CD4-positive, alpha-beta T cell treated with Interleukin-15 for 1 hour (primary cell): ENCODE measurements around the gene H3-3A.

Experiments used
- DNase-seq: peaks from one replicate; pipeline ENCODE4 v3.0.0-alpha.2; 2020

The H3-3A gene

DNA sequence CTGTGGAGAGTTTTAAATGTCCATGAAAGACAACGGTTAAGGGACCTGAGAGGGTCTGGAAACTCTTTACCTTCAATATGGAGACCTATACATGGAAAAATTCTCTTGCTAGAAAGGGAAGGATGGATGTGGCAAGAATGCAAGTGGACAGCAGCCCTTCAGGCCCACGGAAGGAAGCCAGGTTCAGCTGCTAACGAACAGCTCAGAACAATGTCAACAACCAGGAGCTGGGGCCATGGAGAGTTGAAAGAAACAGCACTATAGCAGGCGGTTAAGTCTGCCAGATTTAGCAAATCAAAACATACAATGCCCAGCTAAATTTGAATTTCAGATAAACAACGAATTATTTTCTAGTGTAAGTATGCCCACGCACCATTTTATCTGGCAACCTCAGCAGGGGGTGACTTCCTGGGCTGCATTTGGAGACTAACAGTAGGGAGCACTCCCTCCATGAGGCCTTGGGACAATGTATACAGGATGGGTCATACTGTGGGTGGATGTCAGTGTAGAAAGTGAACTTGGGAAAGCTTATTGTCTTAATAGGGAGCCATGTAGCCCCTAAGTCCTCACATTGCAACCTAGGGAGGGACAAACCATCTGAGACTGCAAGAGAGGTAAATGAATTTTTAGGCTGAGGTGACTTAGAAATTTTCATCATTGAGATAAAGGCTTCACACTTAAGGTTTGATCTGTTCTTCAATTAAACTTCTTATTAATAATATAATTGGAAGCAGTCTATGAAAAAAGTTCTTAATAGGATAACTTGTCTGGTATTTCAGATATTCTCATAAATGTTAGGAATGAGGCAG, 7.8 kb upstream of the H3-3A start:
- DNase-seq = no peak

DNA sequence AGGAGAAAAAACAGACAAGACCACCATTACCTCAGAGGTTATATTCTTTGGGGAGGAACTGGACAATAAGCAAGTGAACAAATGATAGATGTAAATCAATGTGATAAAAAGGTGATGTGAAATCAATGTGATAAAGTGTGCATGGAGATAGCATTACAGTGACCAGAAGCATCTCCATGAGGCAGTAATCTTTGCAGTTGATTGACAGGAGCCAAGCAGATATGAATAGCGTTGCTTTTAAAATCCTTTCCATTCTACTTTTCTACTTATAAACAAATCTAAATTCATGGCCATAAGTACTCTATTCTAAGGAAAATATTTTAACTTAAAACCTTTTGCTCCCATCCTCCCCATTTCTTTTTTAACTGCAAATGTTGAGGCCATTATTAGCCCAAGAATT, 2.8 kb upstream of the H3-3A start:
- DNase-seq = no peak

GRCh38 chr1:226060427-226060826, 2.1 kb upstream of the H3-3A start:
- no peak for DNase-seq

GRCh38 chr1:226061068-226061840, 1.3 kb upstream of the H3-3A start:
- no peak for DNase-seq

DNA sequence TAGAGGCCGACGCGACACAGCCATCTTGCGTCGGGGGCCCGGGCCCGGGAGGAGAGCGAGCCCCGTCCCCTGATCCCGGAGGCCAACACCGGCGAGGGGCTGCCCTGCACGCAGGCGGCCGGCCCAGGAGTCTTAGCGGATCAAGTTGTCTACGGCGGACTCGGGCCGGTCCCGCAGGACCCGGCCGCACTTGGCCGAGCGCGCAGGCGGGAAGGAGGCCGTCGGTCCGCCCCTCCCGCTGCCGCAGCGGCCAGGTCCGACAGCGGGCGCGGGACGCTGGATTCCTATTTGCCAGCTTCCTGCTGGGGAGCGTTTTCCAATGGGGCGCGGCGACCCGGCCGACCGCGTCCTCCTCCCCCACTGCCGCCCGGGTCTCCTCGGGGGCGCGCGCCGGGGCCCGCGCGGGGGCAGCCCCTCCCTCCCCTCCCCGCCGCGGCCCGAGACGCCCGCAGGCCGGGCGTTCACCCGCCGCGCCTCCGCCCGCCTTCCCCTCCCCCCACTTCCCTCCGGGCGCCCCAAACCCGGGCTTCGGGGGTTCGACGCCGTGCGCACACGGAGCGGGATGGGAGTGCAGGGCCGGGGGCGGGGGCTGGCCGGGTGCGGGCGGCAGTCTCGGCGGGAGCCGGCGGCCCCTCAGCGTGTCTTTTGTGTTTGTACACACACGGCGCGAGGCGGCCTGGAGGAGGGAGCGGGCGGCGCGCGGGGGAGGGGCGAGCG, 517 bp upstream of the H3-3A start:
- DNase-seq = peak; percentile 46

DNA sequence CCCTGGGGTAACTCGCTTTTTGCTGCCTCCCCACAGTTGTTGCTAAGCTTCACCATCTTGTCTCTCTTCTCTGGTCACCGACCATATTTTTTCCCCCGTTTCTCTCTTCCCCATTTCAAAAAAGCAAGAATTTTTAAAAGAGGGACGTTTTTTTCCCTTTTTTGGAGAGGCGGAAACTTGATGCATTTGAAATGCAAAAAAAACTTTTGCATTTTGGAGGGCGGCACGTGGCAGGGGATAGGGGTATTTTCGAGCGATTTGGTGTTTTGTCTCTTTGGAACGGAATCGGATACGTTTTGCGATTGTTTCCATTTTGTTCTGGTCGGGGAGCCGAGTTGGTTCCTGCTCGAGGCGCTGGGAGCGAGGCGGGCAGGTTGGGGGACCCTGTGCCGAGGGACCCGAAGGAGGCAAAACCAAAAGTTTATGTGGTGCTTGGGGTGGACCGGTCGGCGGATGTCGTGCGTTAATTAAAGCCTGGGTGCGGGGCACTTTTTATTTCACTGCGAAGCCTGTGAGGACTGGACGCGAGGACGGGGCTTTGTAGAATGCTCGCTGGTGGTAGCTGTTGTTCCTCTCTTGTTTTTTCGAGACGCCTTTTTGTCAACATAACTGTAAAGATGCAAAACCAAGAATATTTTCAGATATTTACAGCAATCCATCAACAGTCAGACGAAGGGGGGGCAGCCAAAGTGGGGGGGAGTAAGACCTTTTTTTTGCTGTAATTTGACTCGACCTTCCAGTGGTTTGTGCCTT, 884 bp downstream of the H3-3A start:
- DNase-seq = peak; percentile 42

- peak; percentile 46 for DNase-seq
These were observed 1.7 kb downstream of the H3-3A start for GRCh38 chr1:226063977-226064815.

- DNase-seq = peak; percentile 55
These were observed 2.3 kb downstream of the H3-3A start for GRCh38 chr1:226064816-226065248.

GRCh38 chr1:226066415-226067078, 4.0 kb downstream of the H3-3A start:
- no peak for DNase-seq

- no peak for DNase-seq
These were observed 7.4 kb downstream of the H3-3A start for GRCh38 chr1:226069811-226070489.

- DNase-seq = no peak
These were observed 9.8 kb downstream of the H3-3A start for GRCh38 chr1:226072347-226072746.

- DNase-seq = no peak
These were observed 10.9 kb downstream of the H3-3A start for GRCh38 chr1:226073184-226073950.

DNA sequence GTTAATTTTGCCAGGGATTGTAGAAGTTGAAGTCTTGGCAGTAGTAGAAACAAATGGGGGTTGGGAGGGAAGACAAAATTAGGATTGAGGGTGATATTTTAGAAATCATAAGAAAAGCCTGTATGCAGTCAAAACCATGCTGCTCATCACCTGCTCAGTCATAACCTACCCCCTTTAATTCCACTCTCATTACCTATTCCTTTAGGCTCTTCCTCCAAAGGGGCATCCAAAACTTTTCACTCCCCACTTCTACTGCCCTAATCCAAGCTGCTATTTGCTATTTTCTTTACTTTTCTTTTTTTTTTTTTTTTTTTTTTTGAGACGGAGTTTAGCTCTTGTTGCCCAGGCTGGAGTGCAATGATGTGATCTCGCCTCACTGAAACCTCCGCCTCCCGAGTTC, 11.5 kb downstream of the H3-3A start:
- DNase-seq = no peak

- DNase-seq = no peak
These were observed 13.9 kb downstream of the H3-3A start for GRCh38 chr1:226076378-226076777.

GRCh38 chr1:226078374-226078773, 15.9 kb downstream of the H3-3A start:
- DNase-seq = no peak

DNA sequence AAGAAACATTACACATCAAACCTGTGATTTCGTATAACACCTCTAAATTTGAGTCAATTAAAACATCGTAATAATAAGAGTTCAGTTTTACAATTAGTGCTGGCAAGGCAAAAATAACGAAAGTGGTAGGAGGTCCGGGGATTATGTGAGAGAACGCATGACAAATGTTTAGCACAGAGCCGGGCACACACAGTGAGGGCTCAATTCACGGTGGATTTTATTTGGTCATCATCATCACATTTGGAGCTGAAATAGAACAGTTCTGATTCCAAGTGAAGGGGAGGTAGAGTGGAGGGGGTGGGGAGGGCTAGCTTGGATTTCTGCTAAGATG, 20.0 kb downstream of the H3-3A start:
- DNase-seq = no peak

- DNase-seq = no peak
These were observed 20.4 kb downstream of the H3-3A start for GRCh38 chr1:226082959-226083301.

- peak; percentile 90 for DNase-seq
These were observed 21.0 kb downstream of the H3-3A start for GRCh38 chr1:226083302-226084101.

- DNase-seq = no peak
These were observed 23.3 kb downstream of the H3-3A start for GRCh38 chr1:226085675-226086285.
